Esophagus muscularis mucosa (tissue), 4 donors: ENCODE results near the gene LRRC8D. TPM values are rescaled to one million over a fixed set of nuclear protein-coding genes. Genes with fewer than 3 reads are reported as not detected.

Experiments used
- DNase-seq: peaks from one replicate; pipeline ENCODE4 v3.0.0-alpha.2; 2017; ENCODE audit errors: extremely low spot score
- H3K27ac ChIP-seq, 4 donors: fragments of 200-600 bp; sonication (generic); replicated peaks in 1 of 4; 1 replicate in 3 of 4; 2 replicates in 1 of 4; pipeline ENCODE4 v1.5.1; 2016 to 2019; ENCODE audit warnings: mild to moderate bottlenecking in 1 of 4
- H3K27me3 ChIP-seq, 4 donors: fragments of 200-600 bp; sonication (generic); one replicate each; pipeline versions ENCODE4 v1.5.1 to v1.6.0; 2016 to 2019
- H3K36me3 ChIP-seq, 4 donors: fragments of 200-600 bp; sonication (generic); one replicate each; pipeline ENCODE4 v1.5.1; 2016 to 2019
- H3K4me1 ChIP-seq, 4 donors: fragments of 200-600 bp; sonication (generic); one replicate each; pipeline ENCODE4 v1.5.1; 2016 to 2019
- H3K4me3 ChIP-seq, 4 donors: fragments of 200-600 bp; sonication (generic); 1 replicate in 2 of 4; 2 replicates in 2 of 4; pipeline ENCODE4 v1.5.1; 2016 to 2019; ENCODE audit warnings: mild to moderate bottlenecking in 4 of 4, moderate library complexity in 1 of 4
- H3K9me3 ChIP-seq, 4 donors: fragments of 200-600 bp; sonication (generic); 1 replicate in 3 of 4; 2 replicates in 1 of 4; pipeline ENCODE4 v1.5.1; 2016 to 2019
- CTCF ChIP-seq, 3 experiments: fragments of 200-600 bp in 2 of 3; fragments of 450-650 bp in 1 of 3; sonication (generic) in 2 of 3; IDR thresholded peaks; one replicate each; pipeline ENCODE4 v1.5.1; 2017 to 2019; ENCODE audit warnings: antibody characterized with exemption in 3 of 3, mild to moderate bottlenecking in 2 of 3, moderate library complexity in 1 of 3
- EP300 ChIP-seq: sonication (generic); formaldehyde crosslinking; IDR thresholded peaks from one replicate; pipeline ENCODE4 v1.6.1; 2017; ENCODE audit warnings: antibody characterized with exemption
- POLR2A ChIP-seq: fragments of 450-650 bp; IDR thresholded peaks from one replicate; pipeline ENCODE4 v1.6.1; 2017; ENCODE audit warnings: antibody characterized with exemption, moderate library complexity, mild to moderate bottlenecking, low read depth
- POLR2AphosphoS5 ChIP-seq, 2 donors: sonication (generic); formaldehyde crosslinking; IDR thresholded peaks; one replicate each; pipeline ENCODE4 v1.6.1; 2017; ENCODE audit warnings: antibody characterized with exemption in 2 of 2
- WGBS: methylation state at CpG from one replicate; pipeline ENCODE4 v1.1.5; 2018; 5-methylcytosine and 5-hydroxymethylcytosine counted together
- intact Hi-C: fragments of 100-400 bp; cut with DNase I; formaldehyde crosslinking; loops from one replicate; pipeline ENCODE4 v1.15.1; 2023
- total RNA-seq, 4 donors: library from RNA; depleted of rRNA; stranded (reverse); fragments of >200 nt; gene quantifications; one replicate each; pipeline versions ENCODE4 v1.1.0 to v1.2.1, GENCODE V29; 2016

Gene LRRC8D
- total RNA-seq, 4 donors from 2014 or later, result 4.2 to 10.4 (median 6.6) TPM

- Histone ChIP-seq H3K9me3 (no peaks in the 10 kb centered on the region), H3K36me3 (no peaks in the 10 kb centered on the region), H3K4me1 (no peaks in the 10 kb centered on the region), H3K27me3 (no peaks in the 10 kb centered on the region), H3K27ac (no peak overlapping the region), H3K4me3 (no peak overlapping the region)
- no peak for DNase-seq
- intact Hi-C loops, result no loop called here
- WGBS, result 72% methylated on average over 4 of the region's 4 CpGs
- TF ChIP-seq POLR2AphosphoS5 (IDR thresholded peaks at IDR 0.05) (no peak), CTCF (IDR thresholded peaks at IDR 0.05) (no peak), EP300 (no peak), POLR2A (no peak)
These were observed 39.2 kb upstream of the LRRC8D start for GRCh38 chr1:89781494-89782126.

GRCh38 chr1:89786628-89787214 is 34.1 kb upstream of the LRRC8D start:
- 79% methylated on average over 7 of the region's 7 CpGs for WGBS
- TF ChIP-seq EP300 (no peak), CTCF (IDR thresholded peaks at IDR 0.05) (no peak), POLR2A (no peak), POLR2AphosphoS5 (IDR thresholded peaks at IDR 0.05) (no peak)
- no peak overlapping the region for H3K27ac ChIP-seq
- H3K4me3 ChIP-seq, result no peak overlapping the region
- no peaks in the 10 kb centered on the region for H3K36me3 ChIP-seq
- intact Hi-C loops, result no loop called here
- no peaks in the 10 kb centered on the region for H3K4me1 ChIP-seq
- H3K9me3 ChIP-seq, result no peaks in the 10 kb centered on the region
- DNase-seq, result no peak
- no peaks in the 10 kb centered on the region for H3K27me3 ChIP-seq

GRCh38 chr1:89790592-89790991 is 30.2 kb upstream of the LRRC8D start:
- no peaks in the 10 kb centered on the region for H3K27me3 ChIP-seq
- no peak for DNase-seq
- H3K36me3 ChIP-seq, result no peaks in the 10 kb centered on the region
- TF ChIP-seq POLR2A (no peak), POLR2AphosphoS5 (IDR thresholded peaks at IDR 0.05) (no peak), CTCF (IDR thresholded peaks at IDR 0.05) (no peak), EP300 (no peak)
- intact Hi-C loops, result no loop called here
- 63% methylated on average over 2 of the region's 2 CpGs for WGBS
- no peak overlapping the region for H3K4me3 ChIP-seq
- no peaks in the 10 kb centered on the region for H3K4me1 ChIP-seq
- H3K27ac ChIP-seq, result no peak overlapping the region
- no peaks in the 10 kb centered on the region for H3K9me3 ChIP-seq

GRCh38 chr1:89791064-89791726 is 29.6 kb upstream of the LRRC8D start:
- no peak for DNase-seq
- H3K4me3 ChIP-seq, result no peak overlapping the region

More at GRCh38 chr1:89791064-89791726, 29.6 kb upstream of the LRRC8D start:
- H3K9me3 ChIP-seq, result no peaks in the 10 kb centered on the region
- H3K4me1 ChIP-seq, result no peaks in the 10 kb centered on the region
- H3K36me3 ChIP-seq, result no peaks in the 10 kb centered on the region
- no peak for TF ChIP-seq CTCF (IDR thresholded peaks at IDR 0.05)
- no peak for TF ChIP-seq EP300
- no peak for TF ChIP-seq POLR2AphosphoS5 (IDR thresholded peaks at IDR 0.05)
- no peak for TF ChIP-seq POLR2A
- no peak overlapping the region for H3K27ac ChIP-seq
- 67% methylated on average over 3 of the region's 3 CpGs for WGBS
- intact Hi-C loops, result no loop called here
- H3K27me3 ChIP-seq, result no peaks in the 10 kb centered on the region
